Measurements from ENCODE around the gene MS4A7. TPM values are rescaled to one million over a fixed set of nuclear protein-coding genes. Genes with fewer than 3 reads are reported as not detected.

The MS4A7 gene
- total RNA-seq, 1 donor from 2014 or later: not detected

GRCh38 chr11:60422609-60423008, 44.3 kb downstream of the MS4A7 start:
- peaks cover 3% of the 10 kb centered on the region for H3K27me3 Mint-ChIP-seq (ENCODE audit: low read depth)
- no peaks in the 10 kb centered on the region for H3K9me3 Mint-ChIP-seq (ENCODE audit: low read depth)
- H3K27ac Mint-ChIP-seq (ENCODE audit: unreplicated experiment): no peak overlapping the region
- H3K36me3 Mint-ChIP-seq (ENCODE audit: low read depth): no peaks in the 10 kb centered on the region
- DNase-seq (ENCODE audit: low spot score): no peak
- H3K4me1 Mint-ChIP-seq (ENCODE audit: low read depth): no peaks in the 10 kb centered on the region
- no peak overlapping the region for H3K4me3 Mint-ChIP-seq (ENCODE audit: unreplicated experiment)
- TF ChIP-seq, protein P1, sequence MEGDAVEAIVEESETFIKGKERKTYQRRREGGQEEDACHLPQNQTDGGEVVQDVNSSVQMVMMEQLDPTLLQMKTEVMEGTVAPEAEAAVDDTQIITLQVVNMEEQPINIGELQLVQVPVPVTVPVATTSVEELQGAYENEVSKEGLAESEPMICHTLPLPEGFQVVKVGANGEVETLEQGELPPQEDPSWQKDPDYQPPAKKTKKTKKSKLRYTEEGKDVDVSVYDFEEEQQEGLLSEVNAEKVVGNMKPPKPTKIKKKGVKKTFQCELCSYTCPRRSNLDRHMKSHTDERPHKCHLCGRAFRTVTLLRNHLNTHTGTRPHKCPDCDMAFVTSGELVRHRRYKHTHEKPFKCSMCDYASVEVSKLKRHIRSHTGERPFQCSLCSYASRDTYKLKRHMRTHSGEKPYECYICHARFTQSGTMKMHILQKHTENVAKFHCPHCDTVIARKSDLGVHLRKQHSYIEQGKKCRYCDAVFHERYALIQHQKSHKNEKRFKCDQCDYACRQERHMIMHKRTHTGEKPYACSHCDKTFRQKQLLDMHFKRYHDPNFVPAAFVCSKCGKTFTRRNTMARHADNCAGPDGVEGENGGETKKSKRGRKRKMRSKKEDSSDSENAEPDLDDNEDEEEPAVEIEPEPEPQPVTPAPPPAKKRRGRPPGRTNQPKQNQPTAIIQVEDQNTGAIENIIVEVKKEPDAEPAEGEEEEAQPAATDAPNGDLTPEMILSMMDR (IDR thresholded peaks at IDR 0.05): no peak

GRCh38 chr11:60428517-60428916, 50.2 kb downstream of the MS4A7 start:
- Mint-ChIP-seq H3K36me3 (ENCODE audit: low read depth) (no peaks in the 10 kb centered on the region), H3K9me3 (ENCODE audit: low read depth) (no peaks in the 10 kb centered on the region), H3K27me3 (ENCODE audit: low read depth) (peaks cover 16% of the 10 kb centered on the region), H3K4me1 (ENCODE audit: low read depth) (no peaks in the 10 kb centered on the region), H3K4me3 (ENCODE audit: unreplicated experiment) (no peak overlapping the region), H3K27ac (ENCODE audit: unreplicated experiment) (no peak overlapping the region)
- TF ChIP-seq, protein P1 (IDR thresholded peaks at IDR 0.05): no peak
- no peak for DNase-seq (ENCODE audit: low spot score)

- TF ChIP-seq, protein P1 (IDR thresholded peaks at IDR 0.05): no peak
- Mint-ChIP-seq H3K9me3 (ENCODE audit: low read depth) (no peaks in the 10 kb centered on the region), H3K27ac (ENCODE audit: unreplicated experiment) (no peak within 1 kb of the TSS), H3K4me3 (ENCODE audit: unreplicated experiment) (no peak within 1 kb of the TSS), H3K36me3 (ENCODE audit: low read depth) (no peaks in the 10 kb centered on the region), H3K4me1 (ENCODE audit: low read depth) (no peaks in the 10 kb centered on the region), H3K27me3 (ENCODE audit: low read depth) (peaks cover 20% of the 10 kb centered on the region)
- no peak for DNase-seq (ENCODE audit: low spot score)
Measured at GRCh38 chr11:60429272-60429671, 50.9 kb downstream of the MS4A7 start, which contains the start of gene MS4A5. Gene MS4A5 (plus strand): TSS chr11:60429572. CDS start chr11:60429675, 103 bp downstream.

DNA sequence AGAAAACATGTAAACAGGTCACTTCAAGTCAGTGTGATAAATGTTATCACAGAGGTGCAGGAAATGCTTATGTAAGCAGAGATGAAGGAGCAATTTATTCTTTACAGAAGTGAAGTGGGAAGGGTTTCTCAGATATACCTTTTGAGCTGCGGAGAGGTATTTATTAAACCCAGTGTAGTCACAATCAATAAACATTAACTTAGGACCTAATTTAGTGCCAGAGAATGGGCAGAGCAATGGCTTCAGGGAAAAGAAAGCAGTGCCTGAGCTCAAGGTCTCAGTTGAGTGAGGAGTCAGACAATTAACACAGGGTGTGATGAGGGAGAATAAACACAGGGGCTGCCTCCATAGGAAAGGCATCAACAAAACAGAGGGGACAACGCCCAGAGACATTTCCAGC, 52.9 kb downstream of the MS4A7 start:
- no peaks in the 10 kb centered on the region for H3K36me3 Mint-ChIP-seq (ENCODE audit: low read depth)
- H3K27ac Mint-ChIP-seq (ENCODE audit: unreplicated experiment): no peak overlapping the region
- TF ChIP-seq, protein P1 (IDR thresholded peaks at IDR 0.05): no peak
- H3K9me3 Mint-ChIP-seq (ENCODE audit: low read depth): no peaks in the 10 kb centered on the region
- peaks cover 18% of the 10 kb centered on the region for H3K27me3 Mint-ChIP-seq (ENCODE audit: low read depth)
- H3K4me3 Mint-ChIP-seq (ENCODE audit: unreplicated experiment): no peak overlapping the region
- no peak for DNase-seq (ENCODE audit: low spot score)
- H3K4me1 Mint-ChIP-seq (ENCODE audit: low read depth): no peaks in the 10 kb centered on the region

GRCh38 chr11:60433401-60433800, 55.1 kb downstream of the MS4A7 start:
- TF ChIP-seq, protein P1 (IDR thresholded peaks at IDR 0.05): no peak
- H3K9me3 Mint-ChIP-seq (ENCODE audit: low read depth): no peaks in the 10 kb centered on the region
- no peaks in the 10 kb centered on the region for H3K36me3 Mint-ChIP-seq (ENCODE audit: low read depth)
- no peak overlapping the region for H3K4me3 Mint-ChIP-seq (ENCODE audit: unreplicated experiment)
- H3K4me1 Mint-ChIP-seq (ENCODE audit: low read depth): no peaks in the 10 kb centered on the region
- no peak for DNase-seq (ENCODE audit: low spot score)
- H3K27me3 Mint-ChIP-seq (ENCODE audit: low read depth): peaks cover 15% of the 10 kb centered on the region
- H3K27ac Mint-ChIP-seq (ENCODE audit: unreplicated experiment): no peak overlapping the region

Other genes with a start within 250 kb of the MS4A7 start
- gene MS4A6A, start 195.4 kb upstream of the MS4A7 start, total RNA-seq: not detected in 3 replicates
- gene MS4A4E, start 135.4 kb upstream of the MS4A7 start, total RNA-seq: 0.20 TPM in 1 of 3 replicates, not detected in the others
- not detected in 3 replicates for gene MS4A4A, start 97.9 kb upstream of the MS4A7 start, total RNA-seq
- gene MS4A6E, start 51.3 kb upstream of the MS4A7 start, total RNA-seq: not detected in 3 replicates
- gene MS4A14, start 17.9 kb downstream of the MS4A7 start, total RNA-seq: not detected in 3 replicates
- not detected in 3 replicates for gene MS4A5, start 51.0 kb downstream of the MS4A7 start, total RNA-seq
- gene MS4A1, start 77.3 kb downstream of the MS4A7 start, total RNA-seq: not detected in 3 replicates
- not detected in 3 replicates for gene MS4A12, start 114.2 kb downstream of the MS4A7 start, total RNA-seq
- not detected in 3 replicates for gene MS4A13, start 136.9 kb downstream of the MS4A7 start, total RNA-seq